ENCODE data around the gene TEAD1.

TEAD1 gene

DNA sequence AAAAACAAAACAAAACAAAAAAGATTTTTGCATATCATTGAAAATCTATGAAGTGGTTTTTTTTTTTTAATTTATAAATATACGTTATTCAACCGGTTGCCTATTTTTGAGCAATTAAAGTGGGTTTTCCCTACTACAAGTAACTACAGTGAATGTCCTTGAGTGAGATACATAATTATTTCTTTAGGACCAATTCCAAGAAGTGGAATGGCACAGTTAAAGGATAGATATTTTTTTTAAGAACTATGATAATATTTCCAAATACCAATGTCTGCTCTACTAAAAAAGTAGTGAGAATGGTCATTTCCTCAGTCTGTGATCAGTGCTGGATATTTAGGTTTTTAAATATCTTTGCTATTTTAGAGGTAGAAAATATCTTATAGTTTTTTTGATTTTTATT lies 118.8 kb downstream of the TEAD1 start:
- no peak for DNase-seq

DNA sequence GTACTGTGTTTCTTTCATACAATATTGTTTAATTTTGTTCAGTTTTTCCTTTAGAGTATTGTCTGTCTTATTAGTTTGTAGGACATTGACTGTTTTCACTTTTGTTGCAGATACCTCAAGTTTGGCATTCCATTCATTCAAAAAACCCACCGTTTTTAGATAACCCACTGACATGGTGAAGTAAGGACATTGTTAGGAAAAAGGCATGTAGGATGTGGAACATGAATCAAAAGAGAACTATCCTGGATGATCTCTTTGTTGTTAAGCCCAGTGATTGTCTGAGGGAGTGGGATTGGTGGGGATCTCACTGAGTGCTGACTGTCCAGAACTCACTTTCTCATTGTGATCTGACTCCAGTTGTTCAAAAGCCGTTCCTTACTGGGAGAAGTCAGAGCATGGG lies 119.3 kb downstream of the TEAD1 start:
- DNase-seq, result no peak

DNA sequence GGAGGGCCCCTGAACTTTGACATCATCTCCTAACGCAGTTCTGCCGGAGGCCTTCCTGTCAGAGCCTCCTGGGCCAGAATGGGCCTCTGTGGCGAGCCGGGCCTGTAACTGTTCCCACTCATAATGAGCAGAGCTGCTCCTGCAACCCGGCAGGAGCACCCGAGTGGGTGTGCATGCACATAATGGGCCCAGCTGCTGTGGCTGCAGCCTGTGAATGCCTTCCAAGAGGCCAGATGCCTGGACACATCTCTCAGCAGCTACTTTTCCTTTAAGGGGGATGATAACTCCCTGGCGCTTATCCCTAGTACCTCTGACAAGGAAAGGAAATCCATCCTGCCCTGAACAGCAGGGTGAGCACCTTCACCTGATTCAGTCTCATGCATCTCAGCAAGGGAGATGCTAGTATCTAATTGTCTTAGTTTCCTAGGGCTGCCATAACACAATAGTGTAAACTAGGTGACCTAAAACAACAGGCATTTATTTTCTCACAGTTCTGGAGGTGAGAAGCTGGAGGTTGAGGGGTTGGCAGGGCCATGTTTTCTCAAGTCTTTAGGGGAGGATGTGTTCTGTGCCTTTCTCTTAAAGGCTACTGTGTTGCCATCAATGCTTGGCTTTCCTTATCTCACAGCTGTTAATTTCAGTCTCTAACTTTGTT lies 120.5 kb downstream of the TEAD1 start:
- DNase-seq, result no peak

DNA sequence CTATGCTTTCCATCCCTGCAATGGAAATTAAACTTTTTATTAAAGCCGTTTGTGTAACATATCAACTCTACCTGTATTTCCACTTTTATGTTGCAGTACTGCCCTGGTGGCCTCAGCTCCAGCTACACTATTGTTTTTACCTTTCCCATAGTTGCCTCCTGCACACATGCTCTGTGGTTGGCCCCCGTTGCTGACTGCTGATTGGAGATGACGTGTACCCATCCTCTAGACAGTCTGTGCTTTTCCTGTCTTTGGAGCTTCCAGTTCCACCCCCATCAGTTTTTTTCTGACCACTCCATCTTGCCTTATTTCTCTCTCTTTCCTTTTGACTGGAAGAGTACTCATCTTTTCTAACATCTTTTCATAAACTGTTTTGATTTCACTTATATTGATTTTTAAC lies 123.8 kb downstream of the TEAD1 start:
- DNase-seq, result no peak

DNA sequence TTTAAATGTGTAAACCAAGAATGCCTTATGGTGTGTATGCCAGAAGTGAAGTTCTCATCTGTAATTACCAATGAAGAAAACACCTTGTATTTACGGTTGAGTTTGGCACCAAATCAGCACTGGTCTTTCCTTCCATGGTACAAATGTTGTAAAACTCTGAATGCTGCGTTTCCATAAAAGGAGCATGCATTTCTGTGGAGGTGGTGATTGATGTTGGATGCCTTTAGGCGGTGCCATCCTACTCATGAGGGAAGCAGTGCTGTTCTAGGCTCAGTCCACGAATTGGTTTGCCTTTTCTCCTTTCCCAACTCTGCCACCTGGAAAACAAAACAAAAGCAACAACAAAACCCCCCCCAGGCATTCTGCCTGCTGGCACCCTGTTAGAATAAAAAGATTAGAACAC lies 124.4 kb downstream of the TEAD1 start:
- no peak for DNase-seq

DNA sequence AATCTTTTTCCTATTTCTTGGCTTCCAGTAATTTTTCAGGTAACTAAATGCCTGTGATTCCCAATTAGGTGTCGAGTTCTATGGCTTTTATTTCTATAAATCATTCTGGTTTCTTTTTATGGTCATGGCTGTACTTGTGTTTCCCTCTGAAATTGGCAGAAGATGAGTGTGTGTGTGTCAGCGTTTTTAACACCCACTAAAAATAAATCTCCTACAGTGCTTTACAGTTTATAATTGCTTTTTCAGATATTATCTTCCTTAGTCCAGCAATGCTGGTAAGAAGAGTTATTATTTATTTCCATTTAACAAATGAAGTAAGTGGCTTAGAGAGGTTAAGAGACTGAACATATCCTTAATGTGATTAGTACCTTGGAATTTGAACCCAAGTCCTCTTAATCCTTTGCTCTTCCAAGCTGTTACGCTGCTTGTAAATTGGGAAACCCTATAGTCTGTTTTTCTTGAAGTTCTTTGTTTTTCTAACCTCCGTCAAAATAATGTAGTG lies 125.2 kb downstream of the TEAD1 start:
- no peak for DNase-seq

DNA sequence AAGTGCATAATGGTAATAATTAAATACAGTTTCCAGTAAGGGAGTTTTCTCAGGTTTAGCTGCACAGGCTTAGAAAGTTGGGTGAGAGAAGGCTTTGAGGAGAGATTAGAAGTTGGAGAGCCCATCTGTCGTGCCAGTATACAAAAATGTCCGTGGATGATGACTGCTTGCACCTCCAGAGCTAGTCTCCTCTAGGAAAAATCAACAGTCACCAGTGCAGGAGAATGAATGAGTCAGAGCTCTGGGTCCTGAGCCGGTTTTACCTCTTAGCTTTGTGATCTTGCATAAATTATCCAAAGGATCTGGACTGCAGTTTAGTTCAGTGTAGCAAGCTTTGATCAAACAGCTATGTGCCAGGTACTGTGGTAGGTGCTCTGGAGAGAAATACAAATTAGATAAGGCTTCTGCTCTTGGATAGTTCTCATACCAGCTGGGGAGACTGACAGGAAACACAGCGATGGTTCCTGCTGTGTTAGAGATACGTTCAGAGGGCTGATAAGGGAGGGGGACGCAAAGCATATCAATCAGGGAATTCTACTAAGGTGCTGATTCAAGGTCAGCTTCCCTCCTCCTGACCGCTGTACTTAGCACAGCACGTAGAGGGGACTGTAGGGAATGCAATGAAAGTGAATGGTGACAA lies 125.9 kb downstream of the TEAD1 start:
- no peak for DNase-seq

DNA sequence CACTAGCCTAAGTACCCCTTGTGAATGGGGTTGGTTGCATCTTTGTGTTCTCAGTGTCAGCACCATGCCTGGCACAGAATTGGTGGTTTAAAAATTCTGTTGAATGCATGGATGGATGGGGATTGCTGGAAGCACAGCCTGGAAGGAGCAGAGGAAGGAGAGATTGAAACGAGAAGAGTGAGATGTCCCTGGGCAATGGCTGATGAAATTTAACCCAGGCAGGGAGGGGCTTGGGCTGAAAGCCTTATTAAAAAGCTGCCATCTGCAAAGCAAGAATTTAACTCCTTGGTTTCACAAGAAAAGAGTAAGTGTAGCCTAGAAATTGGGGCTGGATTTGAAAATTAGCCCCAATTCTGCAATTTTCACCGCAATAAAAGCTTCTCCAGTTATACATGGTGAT lies 126.7 kb downstream of the TEAD1 start:
- no peak for DNase-seq

DNA sequence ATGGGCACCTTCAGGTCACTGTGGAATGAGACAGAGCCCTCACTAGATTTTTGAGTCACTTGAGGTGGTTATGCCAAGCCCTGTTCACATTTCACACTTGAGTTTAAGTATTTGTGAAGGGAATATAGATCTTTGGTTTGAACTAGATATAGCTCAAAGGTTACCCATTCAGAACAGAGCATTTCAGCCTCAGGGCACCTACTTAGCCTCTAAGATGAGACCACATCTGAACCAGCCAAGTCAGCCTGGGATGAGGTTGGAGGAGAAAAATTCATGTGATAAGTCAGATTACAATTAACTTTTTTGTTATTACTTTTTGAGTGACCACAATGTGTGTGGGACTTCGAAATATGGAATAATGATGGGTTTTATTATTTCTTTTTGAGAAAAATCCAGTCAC lies 127.8 kb downstream of the TEAD1 start:
- DNase-seq, result no peak

DNA sequence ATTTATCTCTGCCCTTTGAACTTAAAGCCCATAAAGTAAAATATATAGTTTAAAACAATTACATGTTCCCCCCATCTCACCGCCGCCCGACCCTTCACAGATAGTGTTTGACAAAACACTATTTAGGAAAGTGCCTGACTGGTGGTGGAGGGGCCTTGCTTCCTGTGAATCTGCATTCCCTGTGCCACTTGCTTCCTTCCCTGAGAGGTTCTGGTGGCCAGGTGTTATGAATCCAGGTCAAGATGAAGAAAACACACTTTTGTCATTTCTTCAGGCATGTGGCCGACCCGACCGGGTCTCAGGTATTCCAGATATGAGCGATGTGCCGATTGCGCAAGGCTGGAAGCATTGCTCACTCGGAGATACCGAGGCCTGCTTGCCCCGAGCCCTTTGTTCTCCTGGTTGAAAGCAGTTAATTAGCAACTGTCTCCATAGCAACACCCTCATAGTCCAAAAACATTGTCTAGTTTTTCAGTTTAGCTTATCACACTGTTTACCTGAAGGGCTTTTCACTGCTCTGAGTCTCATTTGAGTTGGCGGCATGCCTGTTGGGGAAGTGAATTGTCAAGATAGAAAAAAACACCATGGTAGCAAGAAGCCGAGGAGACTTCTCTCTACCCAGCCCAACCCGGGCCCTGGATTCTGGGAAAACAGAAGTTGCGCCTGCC lies 128.3 kb downstream of the TEAD1 start:
- DNase-seq, result no peak

DNA sequence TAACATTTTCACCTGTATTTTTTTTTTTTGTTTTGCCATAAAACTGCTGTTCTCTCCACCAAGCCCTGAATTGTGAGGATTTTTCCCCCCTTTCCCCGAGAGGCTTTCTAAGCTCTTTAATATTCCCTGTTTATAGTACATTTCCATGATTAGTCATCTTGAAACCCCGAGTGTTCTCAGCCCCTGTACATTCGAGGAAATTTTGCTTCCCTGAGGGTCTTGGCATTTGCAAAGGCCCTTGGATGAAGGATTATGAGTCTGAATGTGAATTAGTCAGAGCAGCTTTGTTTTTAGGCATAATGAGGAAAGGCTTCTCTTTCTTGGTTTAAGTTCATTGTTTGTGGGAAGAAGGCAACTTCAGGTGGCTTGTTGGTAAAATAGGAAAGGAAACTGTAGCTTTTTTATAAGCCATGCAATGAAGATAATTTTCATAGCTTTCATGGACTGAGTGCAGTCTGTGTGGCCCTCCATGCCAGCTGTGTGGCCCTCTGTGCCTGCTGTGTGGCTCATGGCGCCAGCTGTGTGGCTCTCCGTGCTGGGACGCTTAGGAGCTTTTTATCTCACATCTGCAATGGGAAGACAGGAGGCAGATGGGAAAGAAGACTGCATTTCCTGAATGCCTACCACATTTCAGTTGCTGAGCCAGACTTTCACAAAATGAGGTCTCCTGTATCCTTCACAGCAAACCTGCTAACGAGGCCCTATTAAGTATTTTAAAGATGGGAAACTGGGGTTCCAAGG lies 129.0 kb downstream of the TEAD1 start:
- DNase-seq, result no peak

DNA sequence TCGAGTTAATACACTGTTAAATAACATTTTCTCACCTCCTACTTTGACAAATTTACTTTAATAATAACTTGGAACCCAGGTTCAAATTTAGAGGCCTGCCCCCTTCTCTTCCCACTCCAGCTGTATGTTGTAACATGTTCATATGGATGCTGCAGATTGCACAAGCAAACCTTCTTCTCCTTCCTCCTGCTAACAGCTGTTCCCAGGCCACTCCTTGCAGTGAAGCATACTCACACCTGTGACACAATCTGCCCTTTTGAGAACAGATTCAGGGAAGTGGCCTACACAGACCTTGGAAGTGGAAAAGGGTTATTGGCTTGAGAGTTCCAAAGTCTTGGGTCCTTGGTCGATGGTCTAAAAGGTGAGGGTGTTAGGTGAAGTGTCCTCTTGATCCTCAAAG lies 131.9 kb downstream of the TEAD1 start:
- no peak for DNase-seq

DNA sequence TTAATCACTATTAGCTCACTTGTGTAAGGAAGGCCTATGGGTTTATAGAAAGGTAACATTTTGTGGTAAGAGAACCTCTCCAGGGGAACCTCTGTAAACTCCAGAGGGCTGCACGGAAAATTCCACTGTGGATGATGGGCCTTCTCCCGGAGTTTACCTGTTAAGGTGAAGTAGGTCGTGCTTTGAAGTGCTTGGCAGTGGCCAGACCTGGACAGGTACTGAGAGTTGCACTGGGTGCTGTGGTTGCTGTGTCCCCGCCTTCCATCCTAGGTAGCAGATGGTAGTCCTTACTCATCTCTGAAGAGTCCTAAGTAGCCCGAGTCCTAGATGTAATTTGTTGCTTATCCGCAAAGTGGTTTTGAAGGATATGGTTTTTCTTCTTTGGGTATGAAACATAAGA lies 133.4 kb downstream of the TEAD1 start:
- no peak for DNase-seq

DNA sequence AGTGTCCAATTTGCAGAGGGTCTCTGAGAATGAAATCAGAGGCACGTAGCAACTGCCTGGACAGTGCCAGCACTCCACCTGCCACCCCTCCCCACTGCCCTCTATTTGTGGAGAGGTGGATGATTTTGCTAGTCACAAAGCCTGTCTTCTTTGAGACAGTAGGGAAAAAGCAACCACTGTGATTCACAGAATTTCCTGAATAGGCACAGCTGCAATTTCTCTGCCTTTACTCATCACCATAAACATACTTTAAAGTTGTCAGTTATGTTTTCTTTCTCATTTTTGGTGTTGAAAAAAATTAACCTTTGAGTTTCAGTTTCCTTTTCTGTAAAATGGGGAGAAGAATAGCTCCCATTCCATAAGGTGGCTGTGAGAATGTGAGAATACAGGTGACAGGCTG lies 134.3 kb downstream of the TEAD1 start:
- DNase-seq, result no peak

DNA sequence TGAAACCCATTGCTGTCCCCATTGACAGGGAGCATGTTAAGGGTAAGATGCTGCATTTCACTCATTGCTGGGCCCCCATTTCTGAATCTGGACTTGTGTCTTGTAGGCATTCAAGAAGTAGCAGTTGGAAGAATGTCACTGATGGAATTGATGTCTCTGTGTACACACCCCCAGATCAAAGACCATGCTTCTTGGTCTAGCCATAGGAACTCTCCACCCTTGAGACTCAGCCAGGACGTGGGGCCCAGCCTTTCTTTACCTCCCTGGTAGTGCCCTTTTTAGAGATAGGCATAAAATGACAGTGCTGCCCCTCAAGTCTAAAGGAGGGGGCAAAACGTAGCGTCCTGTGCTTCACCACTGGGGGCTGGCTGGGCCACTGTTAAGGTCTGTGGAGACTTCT lies 135.1 kb downstream of the TEAD1 start:
- no peak for DNase-seq

DNA sequence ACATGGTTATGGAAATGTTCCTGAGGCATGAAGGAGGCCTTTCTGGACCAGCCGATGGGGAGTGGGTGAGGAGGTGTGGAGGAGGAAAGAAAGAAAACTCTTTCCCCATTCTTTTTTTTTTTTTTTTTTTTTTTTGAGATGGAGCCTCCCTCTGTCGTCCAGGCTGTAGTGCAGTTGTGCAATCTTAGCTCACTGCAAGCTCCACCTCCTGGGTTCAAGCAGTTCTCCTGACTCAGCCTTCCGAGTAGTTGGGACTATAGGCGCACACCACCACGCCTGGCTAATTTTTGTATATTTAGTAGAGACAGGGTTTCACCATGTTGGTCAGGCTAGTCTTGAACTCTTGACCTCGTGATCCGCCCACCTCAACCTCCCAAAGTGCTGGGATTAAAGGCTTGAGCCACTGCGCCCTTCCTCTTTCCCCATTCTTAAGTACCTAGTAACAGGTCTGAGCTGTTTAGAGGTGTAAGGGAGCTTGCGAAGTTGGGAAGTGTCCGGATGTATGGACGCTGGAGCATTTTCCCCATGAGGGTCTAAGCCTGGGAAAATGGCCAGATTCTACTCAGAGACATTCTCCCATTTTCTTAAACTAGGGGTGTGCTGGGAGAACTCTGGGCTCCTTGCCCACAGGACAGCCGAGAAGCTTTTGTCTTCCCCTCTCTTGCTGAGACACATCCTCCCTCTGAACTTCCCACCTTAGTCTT lies 135.8 kb downstream of the TEAD1 start:
- DNase-seq, result no peak

DNA sequence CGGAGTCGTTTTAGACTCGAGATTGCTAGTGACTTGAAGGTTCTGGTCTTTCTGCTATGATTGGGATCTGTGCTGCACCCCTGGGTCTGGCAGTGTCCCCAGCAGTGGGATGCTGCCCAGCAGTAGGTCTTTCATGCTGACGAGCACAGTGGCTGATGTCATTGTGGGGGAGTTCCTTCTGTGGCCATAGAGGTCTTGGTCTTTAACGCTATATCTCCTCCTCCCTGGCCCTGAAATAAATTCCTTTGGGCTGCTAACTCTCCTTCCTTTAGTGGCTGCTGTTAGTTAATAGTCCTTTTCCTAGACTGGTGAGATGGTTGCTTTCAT lies 136.3 kb downstream of the TEAD1 start:
- no peak for DNase-seq

DNA sequence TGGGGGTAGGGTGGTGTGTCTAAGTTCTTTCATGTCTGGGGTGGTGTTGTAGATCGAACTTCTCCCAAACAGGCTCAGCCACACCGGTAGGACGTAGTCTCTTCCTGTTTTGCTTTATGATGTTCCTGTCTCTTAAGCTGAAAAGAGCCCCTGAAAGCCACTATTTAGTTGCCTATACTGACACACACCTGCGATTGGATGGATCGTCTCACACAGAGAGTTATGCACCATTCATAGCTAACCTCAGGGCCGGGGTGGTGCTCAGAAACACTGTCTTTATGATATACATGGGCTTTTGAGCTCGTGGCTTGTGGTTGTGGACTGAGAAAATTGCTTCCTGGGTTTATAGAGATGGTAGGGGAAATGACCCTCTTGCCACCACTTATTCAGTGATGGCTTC lies 137.6 kb downstream of the TEAD1 start:
- no peak for DNase-seq

DNA sequence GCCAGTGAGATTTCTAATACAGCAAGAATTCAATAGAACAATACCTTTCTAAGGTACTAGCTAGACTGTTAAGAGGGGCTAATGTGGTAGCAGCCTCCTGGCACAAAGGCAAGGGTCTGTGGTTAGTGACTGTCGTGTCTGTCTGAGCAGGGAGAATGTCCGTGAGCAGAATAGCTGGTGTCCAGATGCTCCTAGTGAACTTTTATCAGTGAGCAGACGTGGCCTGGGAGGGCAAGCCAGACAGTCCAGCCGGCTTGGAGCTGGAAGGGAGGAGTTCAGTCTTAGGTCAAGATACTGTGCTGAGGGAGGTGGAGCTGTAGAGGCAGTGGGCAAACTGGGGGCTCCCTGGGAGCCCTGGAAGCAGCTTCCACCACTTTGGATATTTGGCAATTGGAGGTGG lies 138.6 kb downstream of the TEAD1 start:
- no peak for DNase-seq

DNA sequence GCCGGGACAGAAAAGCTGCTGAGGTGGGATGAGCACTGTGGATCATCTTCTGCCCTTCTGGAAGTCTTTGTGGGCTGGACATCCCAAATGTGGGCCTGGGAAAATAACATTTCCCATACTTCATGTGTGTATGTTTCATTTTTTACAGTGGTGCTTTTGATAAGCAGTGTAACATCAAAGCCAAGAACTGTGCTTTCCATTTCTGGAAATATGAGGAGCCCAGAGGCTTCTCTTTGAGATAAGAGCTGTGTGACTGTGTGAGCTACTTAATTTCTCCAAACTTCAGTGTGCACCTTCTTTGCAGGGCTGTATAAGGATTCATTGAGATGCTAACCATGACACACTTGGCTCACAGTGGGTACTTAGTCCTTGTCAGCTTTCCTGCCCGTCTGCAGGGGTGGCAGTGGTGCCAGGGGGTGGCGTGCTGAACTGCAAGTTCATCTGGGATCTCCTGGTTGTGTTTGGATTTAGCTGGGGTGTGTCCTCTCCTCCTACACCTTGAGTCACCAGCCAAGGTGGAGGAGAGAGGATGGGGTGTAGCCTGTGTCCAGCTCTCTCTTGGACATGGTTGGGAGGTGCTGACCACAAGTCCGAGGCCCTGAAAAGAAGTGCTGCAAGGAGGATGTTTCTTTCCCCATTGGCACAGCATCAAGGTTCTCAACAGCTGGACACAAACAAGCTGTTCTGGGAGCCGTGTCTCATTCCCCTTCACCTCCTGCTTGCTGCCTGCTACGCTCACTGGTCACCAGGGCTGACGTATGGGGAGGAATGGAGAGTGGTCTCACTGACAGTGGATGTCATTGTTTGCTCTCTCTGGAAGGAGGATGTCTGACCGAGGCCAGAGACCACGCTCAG lies 139.4 kb downstream of the TEAD1 start:
- no peak for DNase-seq

DNA sequence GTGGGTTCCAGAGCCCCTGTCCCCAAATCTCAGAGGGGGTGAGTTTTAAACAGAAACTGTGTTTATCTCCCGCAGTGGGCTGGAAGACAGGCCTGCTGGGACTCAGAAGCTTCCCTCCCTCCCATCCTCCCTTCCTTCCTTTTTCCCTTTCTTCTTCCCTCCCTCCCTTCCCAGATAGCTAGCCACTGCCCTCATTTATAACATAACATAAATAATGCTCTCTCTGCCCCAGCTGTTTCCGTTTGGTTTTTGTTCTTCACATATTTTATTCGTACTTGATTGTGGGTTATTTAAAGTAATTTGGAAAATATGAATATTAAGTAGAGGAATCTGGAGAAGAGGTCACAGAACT lies 140.9 kb downstream of the TEAD1 start:
- DNase-seq, result no peak

DNA sequence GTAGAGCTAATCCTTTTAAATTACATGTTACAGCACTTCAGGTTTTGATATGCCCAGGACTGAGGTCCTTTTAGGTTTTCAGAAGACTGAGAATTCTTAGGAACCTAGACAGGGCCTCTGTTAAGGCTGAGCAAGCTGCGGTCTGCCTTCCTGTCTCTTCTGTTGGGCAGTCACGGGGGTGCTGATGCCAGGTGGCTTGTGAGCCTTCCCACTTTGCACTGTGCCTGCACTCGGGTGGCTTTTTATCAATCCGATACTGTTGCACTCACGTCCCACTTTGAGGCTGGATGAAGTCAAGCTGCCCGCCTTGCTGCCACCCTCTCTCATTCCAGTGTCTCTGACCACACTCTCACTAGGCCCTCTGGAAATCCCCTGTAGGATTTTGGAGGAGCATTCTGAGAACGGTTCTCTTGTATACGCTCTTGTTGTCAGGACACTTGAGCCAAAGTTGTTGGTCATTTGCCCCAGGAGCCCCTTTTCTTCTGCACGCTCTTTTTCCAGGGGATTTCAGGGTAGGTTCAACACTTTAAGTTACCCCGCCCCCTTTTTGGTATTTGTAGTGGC lies 141.8 kb downstream of the TEAD1 start:
- no peak for DNase-seq
